DND-41 (cell line): ENCODE measurements around the gene SPAG7.

Source experiments
- EZH2 ChIP-seq: IDR thresholded peaks from 3 replicates; pipeline ENCODE4 v1.6.1; 2012; ENCODE audit warnings: borderline replicate concordance, low read depth, mild to moderate bottlenecking, moderate library complexity, low read length, inconsistent platforms; ENCODE audit not compliant: severe bottlenecking
- TF ChIP-seq, protein P1 (sequence below): IDR thresholded peaks from 2 replicates; pipeline ENCODE4 v1.5.1; 2012; ENCODE audit warnings: borderline replicate concordance, low read length, moderate library complexity, mild to moderate bottlenecking; ENCODE audit not compliant: poor library complexity, severe bottlenecking; ENCODE audit errors: extremely low read depth

DNA sequence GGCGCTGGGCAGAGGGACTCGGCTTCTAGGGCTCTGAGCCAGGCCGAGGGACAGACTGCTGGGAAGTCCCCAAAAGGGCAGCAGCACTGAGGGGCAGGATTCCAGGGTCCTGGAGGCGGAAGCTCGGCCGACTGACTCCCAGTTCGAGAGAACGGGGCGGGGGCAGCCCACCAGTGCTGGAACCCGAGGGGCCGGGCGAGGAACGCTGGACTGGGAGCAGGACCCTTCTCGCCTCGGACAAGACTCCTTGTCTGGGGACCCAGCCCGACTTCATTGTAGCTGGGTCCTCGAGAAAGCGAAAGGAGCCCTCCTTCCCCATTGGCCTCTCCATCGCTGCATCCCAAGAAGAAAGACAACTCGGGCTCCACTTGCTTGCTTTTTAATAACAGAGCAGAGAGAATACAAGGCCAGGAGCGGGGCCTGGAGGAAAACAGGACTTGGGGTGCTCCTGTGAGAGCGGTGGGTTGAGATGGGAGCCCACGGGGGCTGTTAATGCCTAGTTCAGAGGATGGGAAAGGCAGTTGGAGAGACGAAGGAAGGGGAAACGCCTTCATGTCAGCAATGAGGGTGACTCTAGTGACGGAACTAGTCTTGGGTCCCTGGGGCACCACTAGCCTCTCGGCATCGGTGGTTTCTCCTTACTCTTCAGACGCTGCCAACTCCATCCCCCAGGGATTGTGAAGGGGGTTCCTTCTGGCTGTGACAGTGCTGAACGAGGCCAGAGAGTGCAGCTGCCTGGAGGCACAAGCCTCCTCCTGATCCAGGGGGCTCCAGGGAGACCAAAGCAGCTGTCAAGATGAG is 20.4 kb upstream of the SPAG7 start:
- TF ChIP-seq, protein P1, sequence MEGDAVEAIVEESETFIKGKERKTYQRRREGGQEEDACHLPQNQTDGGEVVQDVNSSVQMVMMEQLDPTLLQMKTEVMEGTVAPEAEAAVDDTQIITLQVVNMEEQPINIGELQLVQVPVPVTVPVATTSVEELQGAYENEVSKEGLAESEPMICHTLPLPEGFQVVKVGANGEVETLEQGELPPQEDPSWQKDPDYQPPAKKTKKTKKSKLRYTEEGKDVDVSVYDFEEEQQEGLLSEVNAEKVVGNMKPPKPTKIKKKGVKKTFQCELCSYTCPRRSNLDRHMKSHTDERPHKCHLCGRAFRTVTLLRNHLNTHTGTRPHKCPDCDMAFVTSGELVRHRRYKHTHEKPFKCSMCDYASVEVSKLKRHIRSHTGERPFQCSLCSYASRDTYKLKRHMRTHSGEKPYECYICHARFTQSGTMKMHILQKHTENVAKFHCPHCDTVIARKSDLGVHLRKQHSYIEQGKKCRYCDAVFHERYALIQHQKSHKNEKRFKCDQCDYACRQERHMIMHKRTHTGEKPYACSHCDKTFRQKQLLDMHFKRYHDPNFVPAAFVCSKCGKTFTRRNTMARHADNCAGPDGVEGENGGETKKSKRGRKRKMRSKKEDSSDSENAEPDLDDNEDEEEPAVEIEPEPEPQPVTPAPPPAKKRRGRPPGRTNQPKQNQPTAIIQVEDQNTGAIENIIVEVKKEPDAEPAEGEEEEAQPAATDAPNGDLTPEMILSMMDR: no peak
- no peak for TF ChIP-seq EZH2
